GM23338 (cell line): ENCODE measurements around the gene PSMD10. TPM values are rescaled to one million over a fixed set of nuclear protein-coding genes. Genes with fewer than 3 reads are reported as not detected.

Experiments used
- ATAC-seq: fragments of 200-7000 bp; cut with Tn5 transposase; 3 replicates; pipeline ENCODE4 v1.9.1; 2020
- DNase-seq: peaks from one replicate; pipeline ENCODE4 v3.0.0-alpha.2; 2015; ENCODE audit warnings: low spot score
- H2AFZ ChIP-seq: fragments of 200-600 bp; sonication (generic); 2 replicates; pipeline ENCODE4 v1.8.0; 2016; ENCODE audit warnings: antibody characterized with exemption, mild to moderate bottlenecking, moderate library complexity
- H3F3A ChIP-seq: fragments of 200-600 bp; sonication (generic); replicated peaks from 2 replicates; pipeline ENCODE4 v1.8.0; 2017; ENCODE audit warnings: antibody characterized with exemption, mixed run types, low read depth
- H3K27ac ChIP-seq: fragments of 200-600 bp; sonication (generic); 2 replicates; pipeline ENCODE4 v1.6.1; 2016; ENCODE audit warnings: low read depth
- H3K27me3 ChIP-seq: fragments of 200-600 bp; sonication (generic); 2 replicates; pipeline ENCODE4 v1.8.0; 2016; ENCODE audit warnings: mild to moderate bottlenecking, mixed run types, moderate library complexity; ENCODE audit not compliant: insufficient read depth
- H3K36me3 ChIP-seq: fragments of 200-600 bp; sonication (generic); 2 replicates; pipeline ENCODE4 v1.8.0; 2016; ENCODE audit warnings: mild to moderate bottlenecking; ENCODE audit not compliant: insufficient read depth
- H3K4me1 ChIP-seq: fragments of 200-600 bp; sonication (generic); 2 replicates; pipeline ENCODE4 v1.8.0; 2016; ENCODE audit warnings: mild to moderate bottlenecking, moderate library complexity; ENCODE audit not compliant: insufficient read depth
- H3K4me2 ChIP-seq: fragments of 200-600 bp; sonication (generic); 2 replicates; pipeline ENCODE4 v1.7.1; 2017; ENCODE audit warnings: mixed run types
- H3K4me3 ChIP-seq: fragments of 200-600 bp; sonication (generic); 2 replicates; pipeline ENCODE4 v1.6.1; 2016; ENCODE audit warnings: mixed run types
- H3K79me2 ChIP-seq: fragments of 200-600 bp; sonication (generic); replicated peaks from 2 replicates; pipeline ENCODE4 v1.8.0; 2017; ENCODE audit warnings: mild to moderate bottlenecking; ENCODE audit not compliant: insufficient read depth
- H3K9me2 ChIP-seq: fragments of 200-600 bp; sonication (generic); 2 replicates; pipeline ENCODE4 v1.8.0; 2017; ENCODE audit not compliant: insufficient read depth
- H4K20me1 ChIP-seq: fragments of 200-600 bp; sonication (generic); replicated peaks from 2 replicates; pipeline ENCODE4 v1.8.0; 2017; ENCODE audit warnings: mild to moderate bottlenecking; ENCODE audit not compliant: insufficient read depth
- H3K27ac Mint-ChIP-seq: 2 replicates; pipeline ENCODE4 v1.8.0; 2020; ENCODE audit warnings: inconsistent platforms, mild to moderate bottlenecking, moderate library complexity, mixed read lengths
- H3K27me3 Mint-ChIP-seq: 3 replicates; pipeline ENCODE4 v1.8.0; 2022; ENCODE audit warnings: low read depth, mild to moderate bottlenecking, moderate library complexity, mixed read lengths, inconsistent platforms; ENCODE audit not compliant: insufficient read depth, poor library complexity
- H3K36me3 Mint-ChIP-seq: 3 replicates; pipeline ENCODE4 v1.8.0; 2021; ENCODE audit warnings: low read depth, mild to moderate bottlenecking, inconsistent platforms, moderate library complexity, mixed read lengths
- H3K4me1 Mint-ChIP-seq: 3 replicates; pipeline ENCODE4 v1.8.0; 2020; ENCODE audit warnings: mild to moderate bottlenecking, inconsistent platforms, mixed read lengths
- H3K4me3 Mint-ChIP-seq: 3 replicates; pipeline ENCODE4 v1.8.0; 2021; ENCODE audit warnings: moderate library complexity, mild to moderate bottlenecking, inconsistent platforms, mixed read lengths
- H3K9me3 Mint-ChIP-seq: 3 replicates; pipeline ENCODE4 v1.8.0; 2020; ENCODE audit warnings: moderate library complexity, mild to moderate bottlenecking, inconsistent platforms, mixed read lengths
- CREB1 ChIP-seq: fragments of 250-450 bp; sonication (Bioruptor Pico); IDR thresholded peaks from 2 replicates; pipeline ENCODE4 v1.5.0; 2020; ENCODE audit warnings: low read depth, mild to moderate bottlenecking, moderate library complexity
- EZH2 ChIP-seq: fragments of 200-600 bp; sonication (generic); IDR thresholded peaks from one replicate; pipeline ENCODE4 v1.8.0; 2017; ENCODE audit warnings: antibody characterized with exemption, mild to moderate bottlenecking, low read depth; ENCODE audit not compliant: unreplicated experiment
- EZH2phosphoT487 ChIP-seq: fragments of 200-600 bp; sonication (generic); IDR thresholded peaks from one replicate; pipeline ENCODE4 v1.8.1; 2018; ENCODE audit warnings: antibody characterized with exemption; ENCODE audit not compliant: unreplicated experiment
- JUNB ChIP-seq: IDR thresholded peaks from one replicate; pipeline ENCODE4 v1.6.1; 2016; ENCODE audit warnings: antibody characterized with exemption; ENCODE audit not compliant: unreplicated experiment
- NANOG ChIP-seq: IDR thresholded peaks from 2 replicates; pipeline ENCODE4 v1.6.1; 2016; ENCODE audit warnings: antibody characterized with exemption, borderline replicate concordance
- POLR2AphosphoS5 ChIP-seq: IDR thresholded peaks from 2 replicates; pipeline ENCODE4 v1.6.1; 2016; ENCODE audit warnings: antibody characterized with exemption, low read depth
- STAT1 ChIP-seq: IDR thresholded peaks from one replicate; pipeline ENCODE4 v1.6.1; 2016; ENCODE audit warnings: antibody characterized with exemption; ENCODE audit not compliant: unreplicated experiment
- ZNF114 ChIP-seq: fragments of 250-450 bp; sonication (Bioruptor Pico); IDR thresholded peaks from 2 replicates; pipeline ENCODE4 v1.5.0; 2020; ENCODE audit warnings: mild to moderate bottlenecking, moderate library complexity
- ZNF331 ChIP-seq: fragments of 250-450 bp; sonication (Bioruptor Pico); IDR thresholded peaks from 2 replicates; pipeline ENCODE4 v1.5.0; 2020; ENCODE audit warnings: low read depth, mild to moderate bottlenecking, moderate library complexity
- polyA plus RNA-seq: library from polyadenylated mRNA; unstranded; fragments of >200 nt; fragmentation: Nextera tagmentation; extraction: Ambion mirVana; gene quantifications from 2 replicates; pipeline ENCODE4 v1.2.1, GENCODE V29; 2016
- total RNA-seq: library from RNA; depleted of rRNA; stranded (reverse); fragments of >200 nt; shearing (Covaris generic); gene quantifications from 2 replicates; pipeline ENCODE4 v1.2.3, GENCODE V29; 2014
- TF ChIP-seq, protein P1 (sequence below), 2 experiments: fragments of 200-600 bp in 1 of 2; sonication (generic) in 1 of 2; conservative IDR thresholded peaks; 2 replicates each; pipeline versions ENCODE4 v1.5.1 to v1.6.1; 2016 to 2017; ENCODE audit warnings: antibody characterized with exemption in 2 of 2, low read depth in 2 of 2, mild to moderate bottlenecking in 2 of 2, moderate library complexity in 1 of 2
- TF ChIP-seq, protein P2 (sequence below): IDR thresholded peaks from one replicate; pipeline ENCODE4 v1.6.1; 2018; ENCODE audit warnings: antibody characterized with exemption; ENCODE audit not compliant: unreplicated experiment
- TF ChIP-seq, protein P3 (sequence below): fragments of 250-450 bp; sonication (Bioruptor Pico); IDR thresholded peaks from 2 replicates; pipeline ENCODE4 v1.5.0; 2020; ENCODE audit warnings: mild to moderate bottlenecking, moderate library complexity
- TF ChIP-seq, protein P4 (sequence below): IDR thresholded peaks from 2 replicates; pipeline ENCODE4 v1.6.1; 2016; ENCODE audit warnings: antibody characterized with exemption

Gene PSMD10
- total and polyA plus RNA-seq, 2 experiments from 2014 or later = 53.0 to 61.2 TPM

DNA sequence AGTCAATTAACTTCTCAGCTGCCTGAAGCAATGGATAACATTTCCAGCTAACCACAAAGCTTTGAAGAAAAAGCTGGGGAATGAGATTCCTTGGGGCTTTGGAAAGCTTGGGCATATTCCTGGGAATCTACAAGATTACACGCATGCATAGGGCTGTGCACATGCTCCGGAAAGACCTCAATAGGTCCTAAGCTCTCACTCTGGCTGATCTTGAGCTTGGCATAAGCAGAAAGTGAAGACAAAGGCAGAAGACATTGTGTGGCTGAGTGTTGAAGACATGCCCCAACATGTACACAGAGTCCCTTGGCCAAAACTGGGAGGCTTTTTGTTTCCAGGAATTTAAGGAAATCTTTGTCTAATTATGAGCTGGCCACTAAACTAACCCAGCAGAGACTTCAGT lies 31.4 kb upstream of the PSMD10 start:
- no peaks in the 10 kb centered on the region for H3K27me3 ChIP-seq
- no peak overlapping the region for H3K4me2 ChIP-seq
- H3K9me2 ChIP-seq = no peaks in the 10 kb centered on the region
- H3K4me3 ChIP-seq = no peak overlapping the region
- Mint-ChIP-seq H3K27ac (no peak overlapping the region), H3K36me3 (no peaks in the 10 kb centered on the region), H3K4me1 (peaks cover 20% of the 10 kb centered on the region), H3K4me3 (no peak overlapping the region), H3K9me3 (no peaks in the 10 kb centered on the region), H3K27me3 (no peaks in the 10 kb centered on the region)
- no peak overlapping the region for H3K27ac ChIP-seq
- no peaks in the 10 kb centered on the region for H4K20me1 ChIP-seq
- DNase-seq (no peak), ATAC-seq (no peak)
- no peaks in the 10 kb centered on the region for H3K36me3 ChIP-seq
- H3K79me2 ChIP-seq = no peaks in the 10 kb centered on the region
- H3K4me1 ChIP-seq = peaks cover 4% of the 10 kb centered on the region; the same call in 1 of the 2 replicates
- H2AFZ ChIP-seq = no peak overlapping the region
- H3F3A ChIP-seq = no peaks in the 10 kb centered on the region
- TF ChIP-seq EZH2 = no peak
- no peak for TF ChIP-seq POLR2AphosphoS5
- TF ChIP-seq, protein P1, sequence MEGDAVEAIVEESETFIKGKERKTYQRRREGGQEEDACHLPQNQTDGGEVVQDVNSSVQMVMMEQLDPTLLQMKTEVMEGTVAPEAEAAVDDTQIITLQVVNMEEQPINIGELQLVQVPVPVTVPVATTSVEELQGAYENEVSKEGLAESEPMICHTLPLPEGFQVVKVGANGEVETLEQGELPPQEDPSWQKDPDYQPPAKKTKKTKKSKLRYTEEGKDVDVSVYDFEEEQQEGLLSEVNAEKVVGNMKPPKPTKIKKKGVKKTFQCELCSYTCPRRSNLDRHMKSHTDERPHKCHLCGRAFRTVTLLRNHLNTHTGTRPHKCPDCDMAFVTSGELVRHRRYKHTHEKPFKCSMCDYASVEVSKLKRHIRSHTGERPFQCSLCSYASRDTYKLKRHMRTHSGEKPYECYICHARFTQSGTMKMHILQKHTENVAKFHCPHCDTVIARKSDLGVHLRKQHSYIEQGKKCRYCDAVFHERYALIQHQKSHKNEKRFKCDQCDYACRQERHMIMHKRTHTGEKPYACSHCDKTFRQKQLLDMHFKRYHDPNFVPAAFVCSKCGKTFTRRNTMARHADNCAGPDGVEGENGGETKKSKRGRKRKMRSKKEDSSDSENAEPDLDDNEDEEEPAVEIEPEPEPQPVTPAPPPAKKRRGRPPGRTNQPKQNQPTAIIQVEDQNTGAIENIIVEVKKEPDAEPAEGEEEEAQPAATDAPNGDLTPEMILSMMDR (conservative IDR thresholded peaks at IDR 0.05; ENCODE audit: low read depth in 2 of 2) = no peak
- no peak for TF ChIP-seq ZNF114 (CRISPR knock-in tag)
- no peak for TF ChIP-seq CREB1 (CRISPR knock-in tag)
- no peak for TF ChIP-seq JUNB
- TF ChIP-seq EZH2phosphoT487 = no peak
- TF ChIP-seq, protein P2, sequence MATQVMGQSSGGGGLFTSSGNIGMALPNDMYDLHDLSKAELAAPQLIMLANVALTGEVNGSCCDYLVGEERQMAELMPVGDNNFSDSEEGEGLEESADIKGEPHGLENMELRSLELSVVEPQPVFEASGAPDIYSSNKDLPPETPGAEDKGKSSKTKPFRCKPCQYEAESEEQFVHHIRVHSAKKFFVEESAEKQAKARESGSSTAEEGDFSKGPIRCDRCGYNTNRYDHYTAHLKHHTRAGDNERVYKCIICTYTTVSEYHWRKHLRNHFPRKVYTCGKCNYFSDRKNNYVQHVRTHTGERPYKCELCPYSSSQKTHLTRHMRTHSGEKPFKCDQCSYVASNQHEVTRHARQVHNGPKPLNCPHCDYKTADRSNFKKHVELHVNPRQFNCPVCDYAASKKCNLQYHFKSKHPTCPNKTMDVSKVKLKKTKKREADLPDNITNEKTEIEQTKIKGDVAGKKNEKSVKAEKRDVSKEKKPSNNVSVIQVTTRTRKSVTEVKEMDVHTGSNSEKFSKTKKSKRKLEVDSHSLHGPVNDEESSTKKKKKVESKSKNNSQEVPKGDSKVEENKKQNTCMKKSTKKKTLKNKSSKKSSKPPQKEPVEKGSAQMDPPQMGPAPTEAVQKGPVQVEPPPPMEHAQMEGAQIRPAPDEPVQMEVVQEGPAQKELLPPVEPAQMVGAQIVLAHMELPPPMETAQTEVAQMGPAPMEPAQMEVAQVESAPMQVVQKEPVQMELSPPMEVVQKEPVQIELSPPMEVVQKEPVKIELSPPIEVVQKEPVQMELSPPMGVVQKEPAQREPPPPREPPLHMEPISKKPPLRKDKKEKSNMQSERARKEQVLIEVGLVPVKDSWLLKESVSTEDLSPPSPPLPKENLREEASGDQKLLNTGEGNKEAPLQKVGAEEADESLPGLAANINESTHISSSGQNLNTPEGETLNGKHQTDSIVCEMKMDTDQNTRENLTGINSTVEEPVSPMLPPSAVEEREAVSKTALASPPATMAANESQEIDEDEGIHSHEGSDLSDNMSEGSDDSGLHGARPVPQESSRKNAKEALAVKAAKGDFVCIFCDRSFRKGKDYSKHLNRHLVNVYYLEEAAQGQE = no peak
- no peak for TF ChIP-seq NANOG
- TF ChIP-seq STAT1 = no peak
- TF ChIP-seq, protein P3, sequence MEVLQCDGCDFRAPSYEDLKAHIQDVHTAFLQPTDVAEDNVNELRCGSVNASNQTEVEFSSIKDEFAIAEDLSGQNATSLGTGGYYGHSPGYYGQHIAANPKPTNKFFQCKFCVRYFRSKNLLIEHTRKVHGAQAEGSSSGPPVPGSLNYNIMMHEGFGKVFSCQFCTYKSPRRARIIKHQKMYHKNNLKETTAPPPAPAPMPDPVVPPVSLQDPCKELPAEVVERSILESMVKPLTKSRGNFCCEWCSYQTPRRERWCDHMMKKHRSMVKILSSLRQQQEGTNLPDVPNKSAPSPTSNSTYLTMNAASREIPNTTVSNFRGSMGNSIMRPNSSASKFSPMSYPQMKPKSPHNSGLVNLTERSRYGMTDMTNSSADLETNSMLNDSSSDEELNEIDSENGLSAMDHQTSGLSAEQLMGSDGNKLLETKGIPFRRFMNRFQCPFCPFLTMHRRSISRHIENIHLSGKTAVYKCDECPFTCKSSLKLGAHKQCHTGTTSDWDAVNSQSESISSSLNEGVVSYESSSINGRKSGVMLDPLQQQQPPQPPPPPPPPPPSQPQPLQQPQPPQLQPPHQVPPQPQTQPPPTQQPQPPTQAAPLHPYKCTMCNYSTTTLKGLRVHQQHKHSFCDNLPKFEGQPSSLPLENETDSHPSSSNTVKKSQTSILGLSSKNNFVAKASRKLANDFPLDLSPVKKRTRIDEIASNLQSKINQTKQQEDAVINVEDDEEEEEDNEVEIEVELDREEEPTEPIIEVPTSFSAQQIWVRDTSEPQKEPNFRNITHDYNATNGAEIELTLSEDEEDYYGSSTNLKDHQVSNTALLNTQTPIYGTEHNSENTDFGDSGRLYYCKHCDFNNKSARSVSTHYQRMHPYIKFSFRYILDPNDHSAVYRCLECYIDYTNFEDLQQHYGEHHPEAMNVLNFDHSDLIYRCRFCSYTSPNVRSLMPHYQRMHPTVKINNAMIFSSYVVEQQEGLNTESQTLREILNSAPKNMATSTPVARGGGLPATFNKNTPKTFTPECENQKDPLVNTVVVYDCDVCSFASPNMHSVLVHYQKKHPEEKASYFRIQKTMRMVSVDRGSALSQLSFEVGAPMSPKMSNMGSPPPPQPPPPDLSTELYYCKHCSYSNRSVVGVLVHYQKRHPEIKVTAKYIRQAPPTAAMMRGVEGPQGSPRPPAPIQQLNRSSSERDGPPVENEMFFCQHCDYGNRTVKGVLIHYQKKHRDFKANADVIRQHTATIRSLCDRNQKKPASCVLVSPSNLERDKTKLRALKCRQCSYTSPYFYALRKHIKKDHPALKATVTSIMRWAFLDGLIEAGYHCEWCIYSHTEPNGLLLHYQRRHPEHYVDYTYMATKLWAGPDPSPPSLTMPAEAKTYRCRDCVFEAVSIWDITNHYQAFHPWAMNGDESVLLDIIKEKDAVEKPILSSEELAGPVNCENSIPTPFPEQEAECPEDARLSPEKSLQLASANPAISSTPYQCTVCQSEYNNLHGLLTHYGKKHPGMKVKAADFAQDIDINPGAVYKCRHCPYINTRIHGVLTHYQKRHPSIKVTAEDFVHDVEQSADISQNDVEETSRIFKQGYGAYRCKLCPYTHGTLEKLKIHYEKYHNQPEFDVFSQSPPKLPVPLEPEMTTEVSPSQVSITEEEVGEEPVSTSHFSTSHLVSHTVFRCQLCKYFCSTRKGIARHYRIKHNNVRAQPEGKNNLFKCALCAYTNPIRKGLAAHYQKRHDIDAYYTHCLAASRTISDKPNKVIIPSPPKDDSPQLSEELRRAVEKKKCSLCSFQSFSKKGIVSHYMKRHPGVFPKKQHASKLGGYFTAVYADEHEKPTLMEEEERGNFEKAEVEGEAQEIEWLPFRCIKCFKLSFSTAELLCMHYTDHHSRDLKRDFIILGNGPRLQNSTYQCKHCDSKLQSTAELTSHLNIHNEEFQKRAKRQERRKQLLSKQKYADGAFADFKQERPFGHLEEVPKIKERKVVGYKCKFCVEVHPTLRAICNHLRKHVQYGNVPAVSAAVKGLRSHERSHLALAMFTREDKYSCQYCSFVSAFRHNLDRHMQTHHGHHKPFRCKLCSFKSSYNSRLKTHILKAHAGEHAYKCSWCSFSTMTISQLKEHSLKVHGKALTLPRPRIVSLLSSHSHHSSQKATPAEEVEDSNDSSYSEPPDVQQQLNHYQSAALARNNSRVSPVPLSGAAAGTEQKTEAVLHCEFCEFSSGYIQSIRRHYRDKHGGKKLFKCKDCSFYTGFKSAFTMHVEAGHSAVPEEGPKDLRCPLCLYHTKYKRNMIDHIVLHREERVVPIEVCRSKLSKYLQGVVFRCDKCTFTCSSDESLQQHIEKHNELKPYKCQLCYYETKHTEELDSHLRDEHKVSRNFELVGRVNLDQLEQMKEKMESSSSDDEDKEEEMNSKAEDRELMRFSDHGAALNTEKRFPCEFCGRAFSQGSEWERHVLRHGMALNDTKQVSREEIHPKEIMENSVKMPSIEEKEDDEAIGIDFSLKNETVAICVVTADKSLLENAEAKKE (CRISPR knock-in tag) = no peak
- TF ChIP-seq, protein P4, sequence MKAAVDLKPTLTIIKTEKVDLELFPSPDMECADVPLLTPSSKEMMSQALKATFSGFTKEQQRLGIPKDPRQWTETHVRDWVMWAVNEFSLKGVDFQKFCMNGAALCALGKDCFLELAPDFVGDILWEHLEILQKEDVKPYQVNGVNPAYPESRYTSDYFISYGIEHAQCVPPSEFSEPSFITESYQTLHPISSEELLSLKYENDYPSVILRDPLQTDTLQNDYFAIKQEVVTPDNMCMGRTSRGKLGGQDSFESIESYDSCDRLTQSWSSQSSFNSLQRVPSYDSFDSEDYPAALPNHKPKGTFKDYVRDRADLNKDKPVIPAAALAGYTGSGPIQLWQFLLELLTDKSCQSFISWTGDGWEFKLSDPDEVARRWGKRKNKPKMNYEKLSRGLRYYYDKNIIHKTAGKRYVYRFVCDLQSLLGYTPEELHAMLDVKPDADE = no peak
- no peak for TF ChIP-seq ZNF331 (CRISPR knock-in tag)
